ENCODE results near the gene ARMC9.

The ARMC9 gene

GRCh38 chr2:231315896-231316295 is 117.5 kb downstream of the ARMC9 start:
- DNase-seq (ENCODE audit: low read depth in 2 of 2): no peak

- no peak for DNase-seq (ENCODE audit: low read depth in 2 of 2)
Observed at GRCh38 chr2:231317579-231317978, 119.1 kb downstream of the ARMC9 start.

GRCh38 chr2:231318436-231318835 is 120.0 kb downstream of the ARMC9 start:
- DNase-seq (ENCODE audit: low read depth in 2 of 2): no peak

- no peak for DNase-seq (ENCODE audit: low read depth in 2 of 2)
Observed at GRCh38 chr2:231318954-231319353, 120.5 kb downstream of the ARMC9 start.

- DNase-seq (ENCODE audit: low read depth in 2 of 2): no peak
Observed at GRCh38 chr2:231319867-231320266, 121.4 kb downstream of the ARMC9 start.

GRCh38 chr2:231321021-231321420 is 122.6 kb downstream of the ARMC9 start:
- no peak for DNase-seq (ENCODE audit: low read depth in 2 of 2)

GRCh38 chr2:231321556-231322334 is 123.3 kb downstream of the ARMC9 start:
- no peak for DNase-seq (ENCODE audit: low read depth in 2 of 2)

GRCh38 chr2:231323316-231323715 is 124.9 kb downstream of the ARMC9 start:
- DNase-seq (ENCODE audit: low read depth in 2 of 2): no peak

- no peak for DNase-seq (ENCODE audit: low read depth in 2 of 2)
Observed at GRCh38 chr2:231325826-231326225, 127.4 kb downstream of the ARMC9 start.

GRCh38 chr2:231326404-231326803 is 128.0 kb downstream of the ARMC9 start:
- DNase-seq (ENCODE audit: low read depth in 2 of 2): no peak

GRCh38 chr2:231330311-231330710 is 131.9 kb downstream of the ARMC9 start:
- DNase-seq (ENCODE audit: low read depth in 2 of 2): no peak

GRCh38 chr2:231331533-231331932 is 133.1 kb downstream of the ARMC9 start:
- no peak for DNase-seq (ENCODE audit: low read depth in 2 of 2)

GRCh38 chr2:231332388-231332787 is 134.0 kb downstream of the ARMC9 start:
- DNase-seq (ENCODE audit: low read depth in 2 of 2): no peak

- DNase-seq (ENCODE audit: low read depth in 2 of 2): no peak
Observed at GRCh38 chr2:231332872-231333500, 134.6 kb downstream of the ARMC9 start.

GRCh38 chr2:231334179-231334930 is 135.9 kb downstream of the ARMC9 start:
- no peak for DNase-seq (ENCODE audit: low read depth in 2 of 2)

GRCh38 chr2:231334981-231335380 is 136.6 kb downstream of the ARMC9 start:
- no peak for DNase-seq (ENCODE audit: low read depth in 2 of 2)

GRCh38 chr2:231335591-231335990 is 137.2 kb downstream of the ARMC9 start:
- no peak for DNase-seq (ENCODE audit: low read depth in 2 of 2)

- no peak for DNase-seq (ENCODE audit: low read depth in 2 of 2)
Observed at GRCh38 chr2:231336236-231336635, 137.8 kb downstream of the ARMC9 start.

- no peak for DNase-seq (ENCODE audit: low read depth in 2 of 2)
Observed at GRCh38 chr2:231336700-231337099, 138.3 kb downstream of the ARMC9 start.

GRCh38 chr2:231337807-231338759 is 139.7 kb downstream of the ARMC9 start:
- no peak for DNase-seq (ENCODE audit: low read depth in 2 of 2)

- DNase-seq (ENCODE audit: low read depth in 2 of 2): no peak
Observed at GRCh38 chr2:231339316-231339715, 140.9 kb downstream of the ARMC9 start.

GRCh38 chr2:231341100-231341499 is 142.7 kb downstream of the ARMC9 start:
- DNase-seq (ENCODE audit: low read depth in 2 of 2): no peak

Measured in stimulated activated CD4-positive, alpha-beta T cell treated with anti-CD3 and anti-CD28 coated beads, Interleukin-15, amount 100 ng/mL, for 48 hours (primary cell).